WTC11 (cell line): Measurements from ENCODE around the gene TMX2. TPM values are rescaled to one million over a fixed set of nuclear protein-coding genes. Genes with fewer than 3 reads are reported as not detected.

Experiments
- ATAC-seq: fragments of 200-7000 bp; cut with Tn5 transposase; 2 replicates; pipeline ENCODE4 v1.10.0; 2021; ENCODE audit warnings: mild to moderate bottlenecking, moderate library complexity
- CTCF ChIA-PET: fragments of 300-600 bp; sonication (Branson Sonifier 250); formaldehyde crosslinking; loops from one replicate; lab custom pipeline; 2021; ENCODE audit warnings: antibody characterized with exemption; lab: Charles Lee
- POLR2A ChIA-PET: fragments of 350-600 bp; sonication (Branson Sonifier 250); formaldehyde crosslinking; loops from one replicate; lab custom pipeline; 2021; ENCODE audit warnings: antibody characterized with exemption; lab: Charles Lee
- DNase-seq: peaks from one replicate; pipeline ENCODE4 v3.0.0; 2021; ENCODE audit warnings: low spot score
- H3K27ac Mint-ChIP-seq: 2 replicates; pipeline ENCODE4 v1.8.0; 2021; ENCODE audit warnings: mixed read lengths
- H3K27me3 Mint-ChIP-seq: 2 replicates; pipeline ENCODE4 v1.8.0; 2021; ENCODE audit warnings: low read depth, mild to moderate bottlenecking, moderate library complexity, mixed read lengths
- H3K36me3 Mint-ChIP-seq: 2 replicates; pipeline ENCODE4 v1.8.0; 2021; ENCODE audit warnings: mixed read lengths
- H3K4me1 Mint-ChIP-seq: 2 replicates; pipeline ENCODE4 v1.8.0; 2022; ENCODE audit warnings: mixed read lengths
- H3K4me3 Mint-ChIP-seq: 2 replicates; pipeline ENCODE4 v1.8.0; 2021; ENCODE audit warnings: mild to moderate bottlenecking, moderate library complexity, mixed read lengths
- H3K9me3 Mint-ChIP-seq: 2 replicates; pipeline ENCODE4 v1.8.0; 2021; ENCODE audit warnings: mixed read lengths
- CDX4 ChIP-seq: fragments of 250-450 bp; sonication (Bioruptor Pico); IDR thresholded peaks from 2 replicates; pipeline ENCODE4 v1.9.0; 2021; ENCODE audit warnings: moderate library complexity, mild to moderate bottlenecking, inconsistent platforms, borderline replicate concordance
- E2F1 ChIP-seq: sonication (generic); formaldehyde crosslinking; IDR thresholded peaks from 2 replicates; pipeline ENCODE4 v1.8.0; 2022; ENCODE audit warnings: mild to moderate bottlenecking, missing genetic modification reagents
- E2F5 ChIP-seq: sonication (generic); formaldehyde crosslinking; IDR thresholded peaks from 2 replicates; pipeline ENCODE4 v1.8.1; 2022; ENCODE audit warnings: mild to moderate bottlenecking, moderate library complexity, missing genetic modification reagents
- ERG ChIP-seq: fragments of 250-450 bp; sonication (Bioruptor Pico); IDR thresholded peaks from 2 replicates; pipeline ENCODE4 v1.8.0; 2021; ENCODE audit warnings: mild to moderate bottlenecking
- ETV6 ChIP-seq: sonication (generic); formaldehyde crosslinking; IDR thresholded peaks from 2 replicates; pipeline ENCODE4 v1.8.1; 2022; ENCODE audit warnings: mild to moderate bottlenecking, missing genetic modification reagents
- FOXK1 ChIP-seq: sonication (generic); formaldehyde crosslinking; IDR thresholded peaks from 2 replicates; pipeline ENCODE4 v1.8.0; 2022; ENCODE audit warnings: mild to moderate bottlenecking, moderate library complexity, missing genetic modification reagents
- IRF1 ChIP-seq: sonication (generic); formaldehyde crosslinking; IDR thresholded peaks from 2 replicates; pipeline ENCODE4 v1.8.0; 2023; ENCODE audit warnings: missing genetic modification reagents
- OVOL2 ChIP-seq: fragments of 250-450 bp; sonication (Bioruptor Pico); IDR thresholded peaks from 2 replicates; pipeline ENCODE4 v1.9.0; 2021; ENCODE audit warnings: mild to moderate bottlenecking, borderline replicate concordance
- PRDM15 ChIP-seq: sonication (generic); formaldehyde crosslinking; IDR thresholded peaks from 2 replicates; pipeline ENCODE4 v1.8.0; 2022; ENCODE audit warnings: missing genetic modification reagents
- RORB ChIP-seq: fragments of 250-450 bp; sonication (Bioruptor Pico); IDR thresholded peaks from 2 replicates; pipeline ENCODE4 v1.9.0; 2021; ENCODE audit warnings: mild to moderate bottlenecking
- STAT6 ChIP-seq: sonication (generic); formaldehyde crosslinking; conservative IDR thresholded peaks from 2 replicates; pipeline ENCODE4 v1.8.1; 2023; ENCODE audit warnings: mild to moderate bottlenecking, low read depth, missing genetic modification reagents, moderate library complexity
- ZMAT4 ChIP-seq: fragments of 250-450 bp; sonication (Bioruptor Pico); IDR thresholded peaks from 2 replicates; pipeline ENCODE4 v1.9.0; 2021; ENCODE audit warnings: mild to moderate bottlenecking
- ZNF138 ChIP-seq: sonication (generic); formaldehyde crosslinking; conservative IDR thresholded peaks from 2 replicates; pipeline ENCODE4 v1.8.1; 2022; ENCODE audit warnings: mild to moderate bottlenecking, moderate library complexity, missing genetic modification reagents
- ZNF232 ChIP-seq: sonication (generic); formaldehyde crosslinking; IDR thresholded peaks from 2 replicates; pipeline ENCODE4 v1.8.0; 2022; ENCODE audit warnings: mild to moderate bottlenecking, missing genetic modification reagents
- ZNF281 ChIP-seq: sonication (generic); formaldehyde crosslinking; IDR thresholded peaks from 2 replicates; pipeline ENCODE4 v1.8.0; 2023; ENCODE audit warnings: mild to moderate bottlenecking, missing genetic modification reagents
- ZNF532 ChIP-seq: fragments of 250-450 bp; sonication (Bioruptor Pico); IDR thresholded peaks from 2 replicates; pipeline ENCODE4 v1.9.0; 2021; ENCODE audit warnings: mild to moderate bottlenecking, borderline replicate concordance
- total RNA-seq: library from RNA; stranded (reverse); gene quantifications from 3 replicates; pipeline ENCODE4 v1.2.3, GENCODE V29; 2021

The TMX2 gene
- total RNA-seq, 1 experiment from 2014 or later = 85.4 TPM

- H3K4me3 Mint-ChIP-seq = no peak overlapping the region
- H3K4me1 Mint-ChIP-seq = peaks cover 27% of the 10 kb centered on the region
- peaks cover 26% of the 10 kb centered on the region for H3K36me3 Mint-ChIP-seq
- TF ChIP-seq E2F1 (CRISPR knock-in tag) (no peak), ERG (CRISPR knock-in tag) (no peak), E2F5 (no peak), ZMAT4 (CRISPR knock-in tag) (no peak), ZNF532 (CRISPR knock-in tag) (no peak), OVOL2 (no peak), IRF1 (CRISPR knock-in tag) (no peak), STAT6 (CRISPR knock-in tag) (no peak), ZNF281 (CRISPR knock-in tag) (no peak), RORB (CRISPR knock-in tag) (no peak), CDX4 (CRISPR knock-in tag) (no peak), PRDM15 (CRISPR knock-in tag) (no peak), ZNF232 (CRISPR knock-in tag) (no peak), ZNF138 (CRISPR knock-in tag) (no peak), ETV6 (CRISPR knock-in tag) (no peak), FOXK1 (CRISPR knock-in tag) (no peak)
- TF ChIP-seq, all 79 proteins: peak for 0
- Mint-ChIP-seq H3K27ac (peak overlapping the region; percentile 81), H3K9me3 (no peaks in the 10 kb centered on the region), H3K27me3 (no peaks in the 10 kb centered on the region)
- DNase-seq (no peak), ATAC-seq (peak; percentile 62)
- ChIA-PET CTCF (interaction anchor here (2.0 kb wide), 1 partner anchor 65 kb away, joined by 7 read pairs; no protein-coding TSS in a partner anchor), POLR2A (interaction anchor here (0.7 to 1.1 kb wide), 3 partner anchors 26 to 91 kb away, joined by 3 read pairs; partner anchors contain the start of gene CTNND1)
Measured at GRCh38 chr11:57735619-57736298, 23.4 kb downstream of the TMX2 start.
